Omental fat pad (tissue), 4 donors: Measurements from ENCODE around the gene ARID3B. TPM values are rescaled to one million over a fixed set of nuclear protein-coding genes. Genes with fewer than 3 reads are reported as not detected.
"Not testable (repeated sequence)": the region's sequence is repeated elsewhere in the genome, so short reads cannot be mapped to it uniquely, and the experiment has no call there.

ENCODE experiments used
- ATAC-seq: fragments of 150-250 bp; one replicate; pipeline ENCODE4 v1.9.1; 2016; ENCODE audit warnings: mild to moderate bottlenecking, moderate library complexity; ENCODE audit not compliant: low FRiP score
- DNase-seq: peaks from one replicate; pipeline ENCODE4 v3.0.0-alpha.2; 2019; ENCODE audit warnings: low spot score
- CTCF ChIP-seq, 3 donors: fragments of 450-650 bp; IDR thresholded peaks; one replicate each; pipeline ENCODE4 v1.5.1; 2016 to 2017; ENCODE audit warnings: antibody characterized with exemption in 3 of 3, mild to moderate bottlenecking in 3 of 3, moderate library complexity in 2 of 3
- total RNA-seq, 4 donors: library from RNA; depleted of rRNA; stranded (reverse); fragments of >200 nt; gene quantifications; one replicate each; pipeline ENCODE4 v1.1.0, GENCODE V29; 2016

ARID3B gene
- total RNA-seq, 4 donors from 2014 or later, result 2.2 to 16.9 (median 4.3) TPM

- DNase-seq (no peak), ATAC-seq (no peak)
- no peak for TF ChIP-seq CTCF (IDR thresholded peaks at IDR 0.05)
Measured at GRCh38 chr15:74504836-74505235, 36.2 kb upstream of the ARID3B start.

GRCh38 chr15:74505837-74506514, 35.0 kb upstream of the ARID3B start:
- ATAC-seq (no peak), DNase-seq (no peak)
- TF ChIP-seq CTCF (IDR thresholded peaks at IDR 0.05), result no peak

GRCh38 chr15:74506515-74506840, 34.5 kb upstream of the ARID3B start:
- DNase-seq, result no peak
- no peak for TF ChIP-seq CTCF (IDR thresholded peaks at IDR 0.05)
- no peak for ATAC-seq

- no peak for DNase-seq
- no peak for TF ChIP-seq CTCF (IDR thresholded peaks at IDR 0.05)
- no peak for ATAC-seq
Measured at GRCh38 chr15:74511583-74511982, 29.4 kb upstream of the ARID3B start.

- DNase-seq, ATAC-seq: not testable (repeated sequence)
Measured at GRCh38 chr15:74514059-74514458, 27.0 kb upstream of the ARID3B start.

GRCh38 chr15:74517096-74517495, 23.9 kb upstream of the ARID3B start:
- DNase-seq (no peak), ATAC-seq (no peak)
- no peak for TF ChIP-seq CTCF (IDR thresholded peaks at IDR 0.05)

GRCh38 chr15:74519311-74519710, 21.7 kb upstream of the ARID3B start:
- ATAC-seq (no peak), DNase-seq (no peak)
- no peak for TF ChIP-seq CTCF (IDR thresholded peaks at IDR 0.05)
